KOPT-K1 (cell line): Measurements from ENCODE around the gene PDCD4.
A peak's percentile ranks its signal among the peaks of the same experiment; 100 is the strongest.

Experiments used
- H3K27ac ChIP-seq: fragments of 200-600 bp; sonication (generic); 2 replicates; pipeline ENCODE4 v1.5.1; 2016; ENCODE audit warnings: antibody characterized with exemption, mild to moderate bottlenecking, low read depth, low read length; ENCODE audit not compliant: poor library complexity, severe bottlenecking
- H3K36me3 ChIP-seq: fragments of 200-600 bp; sonication (generic); 2 replicates; pipeline ENCODE4 v1.5.1; 2017; ENCODE audit warnings: antibody characterized with exemption, mild to moderate bottlenecking, low read length, moderate library complexity; ENCODE audit not compliant: insufficient read depth
- H3K9me3 ChIP-seq: fragments of 200-600 bp; sonication (generic); 2 replicates; pipeline ENCODE4 v1.5.1; 2017; ENCODE audit warnings: antibody characterized with exemption, low read length, mild to moderate bottlenecking; ENCODE audit not compliant: insufficient read depth, poor library complexity, severe bottlenecking

PDCD4 gene

GRCh38 chr10:110851020-110851612, 20.6 kb upstream of the PDCD4 start:
- Histone ChIP-seq H3K36me3 (no peaks in the 10 kb centered on the region), H3K9me3 (peaks cover 4% of the 10 kb centered on the region), H3K27ac (no peak overlapping the region)

- Histone ChIP-seq H3K27ac (no peak overlapping the region), H3K36me3 (no peaks in the 10 kb centered on the region), H3K9me3 (peaks cover 4% of the 10 kb centered on the region)
Observed at GRCh38 chr10:110852255-110852896, 19.4 kb upstream of the PDCD4 start.

- Histone ChIP-seq H3K27ac (no peak overlapping the region), H3K36me3 (no peaks in the 10 kb centered on the region), H3K9me3 (peaks cover 4% of the 10 kb centered on the region)
Observed at GRCh38 chr10:110852947-110853346, 18.8 kb upstream of the PDCD4 start.

- Histone ChIP-seq H3K9me3 (peaks cover 4% of the 10 kb centered on the region), H3K36me3 (no peaks in the 10 kb centered on the region), H3K27ac (no peak overlapping the region)
Observed at GRCh38 chr10:110853921-110854605, 17.7 kb upstream of the PDCD4 start.

GRCh38 chr10:110857265-110858171, 14.2 kb upstream of the PDCD4 start:
- peaks cover 4% of the 10 kb centered on the region for H3K9me3 ChIP-seq
- no peak overlapping the region for H3K27ac ChIP-seq
- H3K36me3 ChIP-seq = no peaks in the 10 kb centered on the region

GRCh38 chr10:110858297-110858934, 13.3 kb upstream of the PDCD4 start:
- no peak overlapping the region for H3K27ac ChIP-seq
- H3K36me3 ChIP-seq = no peaks in the 10 kb centered on the region
- H3K9me3 ChIP-seq = peaks cover 4% of the 10 kb centered on the region

- peaks cover 4% of the 10 kb centered on the region for H3K9me3 ChIP-seq
- no peaks in the 10 kb centered on the region for H3K36me3 ChIP-seq
- H3K27ac ChIP-seq = no peak overlapping the region
Observed at GRCh38 chr10:110859206-110859972, 12.3 kb upstream of the PDCD4 start.

- H3K27ac ChIP-seq = no peak overlapping the region
- peaks cover 4% of the 10 kb centered on the region for H3K9me3 ChIP-seq
- no peaks in the 10 kb centered on the region for H3K36me3 ChIP-seq
Observed at GRCh38 chr10:110859973-110860376, 11.8 kb upstream of the PDCD4 start.

GRCh38 chr10:110860576-110861241, 11.0 kb upstream of the PDCD4 start:
- H3K27ac ChIP-seq = peak overlapping the region; percentile 43
- H3K9me3 ChIP-seq = peaks cover 4% of the 10 kb centered on the region
- no peaks in the 10 kb centered on the region for H3K36me3 ChIP-seq

- Histone ChIP-seq H3K27ac (no peak overlapping the region), H3K36me3 (no peaks in the 10 kb centered on the region), H3K9me3 (no peaks in the 10 kb centered on the region)
Observed at GRCh38 chr10:110861476-110861875, 10.3 kb upstream of the PDCD4 start.

- H3K9me3 ChIP-seq = no peaks in the 10 kb centered on the region
- H3K27ac ChIP-seq = no peak overlapping the region
- no peaks in the 10 kb centered on the region for H3K36me3 ChIP-seq
Observed at GRCh38 chr10:110861930-110862649, 9.6 kb upstream of the PDCD4 start.

- H3K36me3 ChIP-seq = no peaks in the 10 kb centered on the region
- no peaks in the 10 kb centered on the region for H3K9me3 ChIP-seq
- H3K27ac ChIP-seq = no peak overlapping the region
Observed at GRCh38 chr10:110862961-110863360, 8.8 kb upstream of the PDCD4 start.

- Histone ChIP-seq H3K9me3 (no peaks in the 10 kb centered on the region), H3K36me3 (no peaks in the 10 kb centered on the region), H3K27ac (no peak overlapping the region)
Observed at GRCh38 chr10:110863361-110863760, 8.4 kb upstream of the PDCD4 start.
